Amniotic stem cell (primary cell): ENCODE measurements around the gene SLC38A11.
A peak's percentile ranks its signal among the peaks of the same experiment; 100 is the strongest.

Experiments
- DNase-seq: peaks from one replicate; lab custom pipeline; 2025; lab: John Stamatoyannopoulos, UW

The SLC38A11 gene

DNA sequence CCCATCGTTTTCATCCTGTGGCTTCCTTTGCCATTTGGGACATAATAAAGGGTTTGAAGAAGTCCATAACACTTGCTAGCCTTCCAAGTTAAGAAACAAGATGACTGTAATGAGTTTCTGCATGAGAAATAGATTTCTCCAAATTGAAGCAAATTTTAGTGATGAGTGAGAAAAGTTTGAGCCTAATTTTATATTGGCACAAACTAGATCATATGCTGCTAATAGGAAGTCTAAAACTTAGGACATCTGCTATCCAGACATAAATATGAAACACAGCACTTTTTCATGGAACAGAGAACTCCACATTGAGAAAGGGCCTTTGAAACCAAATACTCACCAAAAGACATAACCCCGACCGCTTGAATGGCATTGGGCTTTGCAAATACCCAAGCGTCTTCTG lies 39.8 kb downstream of the SLC38A11 start:
- DNase-seq = no peak

DNA sequence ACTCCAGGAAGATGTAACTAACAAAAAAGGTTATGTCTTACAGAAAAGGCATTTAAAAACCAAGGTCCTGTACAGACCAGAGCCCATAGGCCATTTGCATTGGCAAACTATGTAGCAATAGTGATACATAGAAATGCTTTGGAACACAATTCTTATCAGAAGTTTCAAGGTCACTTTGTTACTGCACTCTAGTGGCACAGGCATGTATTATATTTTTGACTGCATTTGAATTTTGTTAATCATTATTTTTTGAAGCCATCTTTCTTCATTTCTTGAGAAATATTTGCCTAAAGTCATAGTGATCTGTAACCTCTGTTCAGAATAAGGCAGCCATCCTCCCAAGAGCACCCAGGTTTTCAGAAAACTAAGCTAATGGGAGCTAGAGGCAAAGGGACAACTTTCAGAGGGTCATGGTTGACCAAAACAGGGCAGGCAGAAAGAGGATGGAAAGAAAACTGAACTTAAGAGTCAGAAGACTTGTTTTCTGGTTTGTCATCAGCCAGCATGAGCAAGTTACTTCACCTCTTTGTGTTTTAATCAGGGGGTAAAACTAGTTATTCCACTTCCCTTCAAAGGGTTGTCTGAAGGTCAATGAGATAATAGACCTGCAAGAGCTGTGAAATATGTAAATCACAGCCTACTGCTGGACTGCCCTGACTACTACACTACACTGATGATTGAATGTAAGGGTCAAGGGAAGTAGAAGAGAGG lies 41.5 kb downstream of the SLC38A11 start:
- DNase-seq = no peak

DNA sequence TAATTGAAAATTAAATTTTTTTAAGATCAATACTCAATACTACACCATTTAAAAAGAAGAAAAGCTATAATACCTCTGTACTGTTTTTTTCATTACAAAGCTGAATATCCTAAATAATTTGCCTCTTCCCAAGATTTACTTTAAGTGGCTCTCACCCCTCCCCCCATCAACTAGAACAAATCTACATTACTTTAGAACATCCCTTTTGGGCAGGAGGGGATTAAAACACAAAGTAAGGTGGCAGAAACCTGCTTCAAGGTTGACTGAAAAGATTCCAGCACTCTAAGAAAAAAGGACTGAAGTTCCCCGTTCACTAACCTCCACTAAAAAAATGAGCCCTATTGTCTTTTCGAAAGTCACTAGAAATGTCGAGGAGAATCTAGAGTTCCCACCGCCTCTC lies 42.3 kb downstream of the SLC38A11 start:
- DNase-seq = no peak

GRCh38 chr2:164911832-164912231 lies 43.5 kb downstream of the SLC38A11 start:
- no peak for DNase-seq

DNA sequence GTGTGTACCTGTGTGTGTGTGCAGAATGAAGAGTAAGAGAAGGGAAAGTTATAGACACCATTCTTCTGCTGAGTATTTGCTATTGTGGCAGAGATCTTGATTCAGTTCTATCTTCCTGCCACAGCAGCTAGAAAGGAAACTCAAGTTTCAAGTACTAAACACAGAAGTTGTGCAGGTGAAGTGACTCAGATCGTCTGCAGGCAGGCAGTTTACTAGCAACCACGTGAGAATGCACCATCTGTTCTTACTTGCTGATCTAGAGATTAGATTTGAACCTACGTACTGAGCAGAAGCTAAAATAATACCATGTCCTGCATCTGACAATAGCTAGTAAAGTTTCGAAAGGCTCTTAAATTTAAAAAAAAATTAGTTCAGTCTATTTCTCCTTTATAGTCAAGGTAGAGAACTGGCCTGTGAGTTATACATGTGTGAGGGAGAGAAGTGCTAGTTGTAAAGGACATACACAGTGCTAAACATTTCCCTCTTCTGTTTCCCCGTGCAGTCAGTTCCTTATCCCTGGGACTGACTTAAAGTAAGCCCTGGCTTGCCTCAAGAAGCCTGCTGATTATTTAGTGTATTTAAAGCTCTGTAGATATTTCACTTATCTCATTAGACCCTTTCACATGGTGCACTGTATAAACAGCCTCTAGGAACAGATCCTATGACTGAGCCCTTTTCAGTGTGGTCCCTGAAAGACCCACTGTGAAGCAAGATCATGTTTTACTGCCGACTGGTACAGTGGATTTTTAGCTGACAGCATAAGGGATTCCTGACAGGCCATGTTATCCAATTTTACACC lies 45.0 kb downstream of the SLC38A11 start:
- no peak for DNase-seq

- no peak for DNase-seq
Measured at GRCh38 chr2:164906947-164907346, 48.4 kb downstream of the SLC38A11 start.

GRCh38 chr2:164905307-164905706 lies 50.0 kb downstream of the SLC38A11 start:
- DNase-seq = no peak

DNA sequence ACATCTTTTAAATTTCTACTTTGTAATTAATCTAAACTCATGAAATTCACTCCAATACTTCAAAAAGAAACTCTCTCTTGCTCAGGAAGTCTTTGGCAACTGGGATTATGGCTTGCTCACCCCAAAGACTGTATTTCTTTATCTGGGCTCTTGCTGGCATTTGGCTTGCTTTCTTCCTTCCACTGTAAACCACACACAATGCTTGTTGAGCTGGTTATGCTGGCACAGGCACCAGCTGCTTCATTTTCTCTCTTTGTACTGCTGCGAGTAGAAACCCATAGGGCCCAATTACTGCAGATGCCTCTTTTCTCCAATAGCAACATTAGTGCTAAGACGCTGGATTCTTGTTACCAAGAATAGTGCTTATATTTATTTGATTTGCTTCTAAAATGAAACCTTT lies 51.4 kb downstream of the SLC38A11 start:
- DNase-seq = no peak

- DNase-seq = no peak
Measured at GRCh38 chr2:164903204-164903603, 52.1 kb downstream of the SLC38A11 start.

- no peak for DNase-seq
Measured at GRCh38 chr2:164899121-164899520, 56.2 kb downstream of the SLC38A11 start.

DNA sequence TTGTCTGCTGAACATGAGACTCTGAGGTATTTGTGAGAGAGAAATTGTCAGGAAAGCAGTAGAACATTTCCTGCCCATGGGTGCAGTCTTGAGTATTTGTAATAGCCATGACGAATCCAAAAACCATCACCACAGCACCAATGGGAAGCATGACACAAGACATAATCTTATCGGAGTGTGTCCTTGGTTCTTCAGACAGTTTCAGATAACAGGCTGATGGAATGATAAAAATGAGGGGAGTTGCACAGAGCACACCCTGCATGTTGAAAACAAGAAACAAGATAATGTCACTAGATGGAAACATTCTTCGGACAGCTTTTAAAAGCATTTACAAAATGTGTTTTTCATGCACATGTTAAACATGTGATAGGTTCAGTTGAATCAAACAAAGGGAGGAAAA lies 56.9 kb downstream of the SLC38A11 start:
- peak; percentile 20 for DNase-seq

DNA sequence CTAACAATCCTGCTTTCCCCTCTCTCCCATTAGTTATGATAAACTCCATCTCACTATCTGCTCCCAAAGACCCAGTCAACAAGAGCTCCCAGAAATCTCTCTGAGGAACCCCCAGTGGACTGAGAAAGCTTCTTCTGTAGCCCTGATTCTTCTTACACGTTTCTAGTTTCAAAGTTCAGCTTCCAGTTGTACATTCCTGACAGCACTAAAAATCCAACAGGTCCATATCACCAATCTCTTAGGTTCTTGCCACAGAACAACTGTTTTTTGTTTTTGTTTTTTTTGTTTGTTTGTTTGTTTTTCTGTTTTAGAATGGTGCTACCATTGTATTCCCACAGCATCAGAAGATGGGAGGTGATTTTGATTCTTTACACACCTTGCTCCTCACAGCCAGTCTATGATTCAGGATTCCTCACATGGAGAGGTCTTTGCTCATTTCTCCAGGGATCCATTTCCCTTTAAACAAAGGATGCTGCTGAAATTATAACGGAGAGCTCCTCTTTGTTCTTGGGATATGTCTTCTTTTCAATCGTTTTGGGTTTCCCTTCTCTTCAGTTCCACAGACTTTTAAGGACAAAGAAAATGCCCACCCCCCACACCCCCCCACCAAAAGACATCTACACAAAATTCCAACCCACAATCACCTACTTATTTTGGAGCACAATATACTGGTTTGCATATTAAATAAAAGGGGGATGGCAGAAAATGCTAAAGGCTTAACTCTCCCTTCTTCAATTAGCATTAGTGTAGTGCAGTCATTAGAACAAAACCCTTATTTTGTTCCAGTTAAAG lies 57.7 kb downstream of the SLC38A11 start:
- DNase-seq = no peak

DNA sequence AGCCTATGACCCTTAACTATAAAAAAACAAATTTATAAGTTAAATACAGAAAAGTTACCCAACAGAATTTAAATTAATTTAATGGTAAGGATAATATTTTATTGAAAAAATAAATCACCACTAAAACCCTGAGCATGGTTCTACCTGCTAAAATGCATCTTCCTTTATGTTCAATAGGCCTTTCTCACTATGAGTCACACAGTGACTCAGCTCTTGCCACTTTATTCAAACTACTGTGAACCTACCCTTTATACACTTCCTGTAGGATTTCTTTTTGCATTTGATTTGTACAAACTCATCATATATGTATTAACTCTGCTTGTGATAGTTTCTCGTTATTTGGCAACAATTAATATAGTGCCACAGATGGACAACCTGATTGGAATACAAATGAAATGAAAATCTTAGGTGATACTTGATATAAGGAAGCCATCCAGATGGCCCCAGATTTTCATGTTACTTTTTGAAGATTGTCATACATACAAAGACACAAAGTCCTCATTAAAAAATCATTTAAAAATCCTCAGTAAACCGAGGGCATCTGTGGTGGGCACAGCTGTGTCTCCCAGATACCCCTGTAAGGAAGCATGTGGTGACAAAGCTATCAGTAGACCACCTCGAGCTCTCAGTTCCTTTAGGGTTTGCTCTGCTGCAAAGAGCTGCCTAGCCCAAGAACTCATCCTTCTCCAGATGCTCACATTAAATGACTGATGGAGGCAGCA lies 58.5 kb downstream of the SLC38A11 start:
- no peak for DNase-seq

- DNase-seq = no peak
Measured at GRCh38 chr2:164896226-164896625, 59.1 kb downstream of the SLC38A11 start.

GRCh38 chr2:164891460-164891859 lies 63.9 kb downstream of the SLC38A11 start:
- DNase-seq = no peak

DNA sequence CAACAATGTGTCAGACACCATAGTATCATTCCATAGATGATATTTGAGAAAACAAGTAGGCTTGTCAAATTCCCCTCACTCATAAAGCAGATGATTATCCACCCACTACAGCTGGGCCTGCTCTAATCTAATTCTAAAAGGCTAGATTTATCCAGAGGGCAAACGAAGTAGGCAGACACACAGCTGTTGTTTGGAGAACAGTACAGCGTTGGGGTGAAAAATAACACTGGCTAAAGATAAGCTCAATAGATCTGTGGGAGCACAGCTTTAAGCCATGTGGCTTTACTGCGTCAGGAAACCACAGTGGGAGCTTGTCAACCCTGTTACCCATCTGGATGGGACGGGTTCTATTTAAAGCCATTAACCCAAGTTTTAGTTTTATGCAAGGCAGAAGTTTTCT lies 64.8 kb downstream of the SLC38A11 start:
- no peak for DNase-seq

DNA sequence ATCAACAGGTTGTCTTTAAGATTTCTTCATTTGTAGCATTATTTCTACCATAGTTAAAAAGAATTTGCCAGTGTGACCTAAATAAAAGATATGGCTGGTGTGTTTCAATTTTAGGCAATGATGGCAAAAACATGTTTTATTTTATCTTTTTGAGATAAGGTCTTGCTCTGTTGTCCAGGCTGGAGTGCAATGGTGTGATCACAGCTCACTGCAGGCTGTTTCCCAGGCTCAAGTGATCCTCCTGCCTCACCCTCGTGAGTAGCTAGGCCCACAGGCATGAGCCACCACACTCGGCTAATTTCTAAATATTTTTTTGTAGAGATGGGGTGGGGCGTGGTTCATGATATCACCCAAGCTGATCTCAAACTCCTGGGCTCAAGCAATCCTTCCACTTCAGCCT lies 66.7 kb downstream of the SLC38A11 start:
- no peak for DNase-seq

GRCh38 chr2:164887434-164888144 lies 67.7 kb downstream of the SLC38A11 start:
- no peak for DNase-seq

GRCh38 chr2:164882276-164882675 lies 73.0 kb downstream of the SLC38A11 start:
- DNase-seq = no peak

- no peak for DNase-seq
Measured at GRCh38 chr2:164881524-164881923, 73.8 kb downstream of the SLC38A11 start.

GRCh38 chr2:164879901-164880535 lies 75.3 kb downstream of the SLC38A11 start:
- no peak for DNase-seq
